Rectal smooth muscle tissue (tissue), 1 donor: Measurements from ENCODE around the gene OPCML.

Experiments
- H3K27ac ChIP-seq: one replicate; pipeline ENCODE4 v1.7.0; 2013; ENCODE audit warnings: low read depth, low read length, inconsistent platforms
- H3K27me3 ChIP-seq: one replicate; pipeline ENCODE4 v1.7.0; 2013; ENCODE audit warnings: low read length; ENCODE audit not compliant: control insufficient read depth, insufficient read depth
- H3K36me3 ChIP-seq: one replicate; pipeline ENCODE4 v1.7.0; 2013; ENCODE audit warnings: low read length; ENCODE audit not compliant: control insufficient read depth, insufficient read depth
- H3K4me1 ChIP-seq: one replicate; pipeline ENCODE4 v1.7.0; 2013; ENCODE audit warnings: low read length; ENCODE audit not compliant: control insufficient read depth, insufficient read depth
- H3K4me3 ChIP-seq: one replicate; pipeline ENCODE4 v1.7.0; 2013; ENCODE audit warnings: low read length
- H3K9ac ChIP-seq: one replicate; pipeline ENCODE4 v1.7.0; 2013; ENCODE audit warnings: low read length

Gene OPCML

GRCh38 chr11:133070791-133071190 lies 461.5 kb downstream of the OPCML start:
- no peaks in the 10 kb centered on the region for H3K4me1 ChIP-seq
- H3K27me3 ChIP-seq, result no peaks in the 10 kb centered on the region
- no peak overlapping the region for H3K27ac ChIP-seq
- no peak overlapping the region for H3K4me3 ChIP-seq
- no peak overlapping the region for H3K9ac ChIP-seq
- no peaks in the 10 kb centered on the region for H3K36me3 ChIP-seq

DNA sequence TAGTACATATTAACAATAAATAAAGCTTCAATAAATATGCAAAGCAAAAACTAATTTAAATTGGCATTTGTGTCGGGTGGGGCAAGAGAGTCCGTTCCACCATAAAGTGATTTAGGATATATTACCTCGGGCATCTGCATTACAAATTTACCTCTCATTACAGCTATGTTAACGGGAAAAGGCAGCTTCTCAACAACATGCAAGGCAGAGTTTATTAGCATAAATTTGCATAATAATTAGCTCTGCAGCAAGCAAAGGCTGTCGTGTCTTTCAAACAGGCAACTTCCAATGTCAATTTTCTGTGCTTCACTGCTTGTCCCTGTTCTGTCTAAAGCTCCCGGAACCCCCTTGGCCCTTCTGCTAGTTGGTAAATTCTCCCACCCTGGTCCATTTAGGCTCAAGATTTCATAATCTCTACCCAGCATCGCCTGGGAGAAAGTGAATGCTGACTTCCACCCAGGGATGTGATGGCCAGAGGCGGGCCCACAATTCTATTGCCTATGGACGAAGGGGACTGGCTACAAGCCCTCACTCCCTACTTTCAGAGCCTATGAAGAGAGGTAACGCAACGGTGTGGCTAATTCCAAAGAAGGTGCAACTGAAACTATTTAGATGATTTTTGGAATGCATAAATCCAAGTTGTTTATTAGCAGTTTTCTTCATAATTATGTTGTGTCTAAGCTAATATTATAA lies 462.1 kb downstream of the OPCML start:
- no peak overlapping the region for H3K4me3 ChIP-seq
- H3K4me1 ChIP-seq, result no peaks in the 10 kb centered on the region
- no peaks in the 10 kb centered on the region for H3K36me3 ChIP-seq
- no peaks in the 10 kb centered on the region for H3K27me3 ChIP-seq
- no peak overlapping the region for H3K9ac ChIP-seq
- no peak overlapping the region for H3K27ac ChIP-seq

GRCh38 chr11:133065847-133066485 lies 466.3 kb downstream of the OPCML start:
- H3K36me3 ChIP-seq, result no peaks in the 10 kb centered on the region
- H3K27ac ChIP-seq, result no peak overlapping the region
- no peak overlapping the region for H3K4me3 ChIP-seq
- H3K4me1 ChIP-seq, result no peaks in the 10 kb centered on the region
- H3K9ac ChIP-seq, result no peak overlapping the region
- H3K27me3 ChIP-seq, result peaks cover 2% of the 10 kb centered on the region

GRCh38 chr11:133064961-133065360 lies 467.3 kb downstream of the OPCML start:
- Histone ChIP-seq H3K4me1 (no peaks in the 10 kb centered on the region), H3K27me3 (peaks cover 2% of the 10 kb centered on the region), H3K36me3 (no peaks in the 10 kb centered on the region), H3K27ac (no peak overlapping the region), H3K4me3 (peak overlapping the region; percentile 56), H3K9ac (no peak overlapping the region)

DNA sequence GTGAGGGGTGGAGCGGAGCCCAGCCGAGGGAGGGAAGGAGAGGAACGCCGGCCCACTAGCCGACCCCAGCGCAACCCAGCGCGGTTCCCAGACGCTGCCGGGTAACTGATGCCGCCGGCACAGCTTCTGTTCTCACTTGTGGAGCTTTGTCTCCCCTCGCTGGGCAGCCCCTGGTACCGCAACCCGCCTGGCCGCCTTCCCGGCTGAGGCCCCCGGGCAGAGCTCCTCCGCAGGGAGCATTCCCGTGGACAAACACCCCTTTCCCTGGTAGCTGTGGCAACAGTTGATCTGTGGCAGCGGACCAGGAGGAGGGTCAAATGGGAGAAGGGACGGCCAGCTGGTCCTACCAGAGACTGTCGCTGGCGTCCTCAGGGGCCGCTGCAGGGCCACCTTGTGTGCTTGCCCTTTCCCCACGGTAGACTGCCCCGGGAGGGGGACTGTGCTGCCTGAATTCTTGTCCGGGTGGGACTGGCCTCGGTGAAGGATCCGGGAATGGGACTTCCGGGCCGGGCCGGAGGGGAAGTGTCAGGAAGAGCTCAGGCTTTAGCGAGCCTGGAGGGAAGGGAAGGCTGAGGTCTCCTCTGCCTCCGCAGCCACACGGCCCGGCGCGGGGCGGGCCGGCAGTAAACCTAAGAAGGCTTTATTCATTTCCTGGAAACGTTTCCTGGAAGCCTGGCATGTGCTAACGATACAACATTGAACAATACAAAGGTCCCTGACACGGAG lies 468.0 kb downstream of the OPCML start:
- H3K27me3 ChIP-seq, result peaks cover 2% of the 10 kb centered on the region
- H3K27ac ChIP-seq, result peak overlapping the region; percentile 30
- no peaks in the 10 kb centered on the region for H3K4me1 ChIP-seq
- H3K4me3 ChIP-seq, result peak overlapping the region; percentile 56
- no peak overlapping the region for H3K9ac ChIP-seq
- no peaks in the 10 kb centered on the region for H3K36me3 ChIP-seq

DNA sequence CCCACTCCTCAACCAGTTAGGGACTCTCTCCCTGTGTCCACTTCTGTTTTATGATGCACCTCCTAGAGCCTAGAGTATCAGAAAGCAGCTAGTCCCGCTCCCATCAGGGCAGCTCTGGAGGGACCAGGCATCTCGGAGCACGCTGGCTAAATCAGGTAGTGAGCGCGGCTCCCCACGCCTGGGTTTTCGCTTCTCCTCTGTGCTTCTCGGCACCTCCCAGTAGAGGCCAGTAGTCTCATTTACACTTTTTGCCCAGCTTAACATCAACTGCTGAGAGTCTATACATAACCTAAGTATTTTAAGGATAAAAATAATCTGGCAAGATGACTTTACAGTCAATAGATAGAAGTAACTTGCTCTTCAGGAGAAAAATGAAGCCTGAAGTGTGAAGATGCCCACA lies 473.8 kb downstream of the OPCML start:
- Histone ChIP-seq H3K27me3 (no peaks in the 10 kb centered on the region), H3K4me1 (no peaks in the 10 kb centered on the region)

GRCh38 chr11:133053124-133053776 lies 479.1 kb downstream of the OPCML start:
- H3K4me1 ChIP-seq, result no peaks in the 10 kb centered on the region
- H3K27ac ChIP-seq, result no peak overlapping the region
- no peak overlapping the region for H3K9ac ChIP-seq
- no peak overlapping the region for H3K4me3 ChIP-seq
- H3K27me3 ChIP-seq, result no peaks in the 10 kb centered on the region
- no peaks in the 10 kb centered on the region for H3K36me3 ChIP-seq

More for the DNA sequence above, 473.8 kb downstream of the OPCML start:
- no peak overlapping the region for H3K27ac ChIP-seq
- no peak overlapping the region for H3K4me3 ChIP-seq
- no peak overlapping the region for H3K9ac ChIP-seq
- H3K36me3 ChIP-seq, result no peaks in the 10 kb centered on the region

GRCh38 chr11:133052537-133052936 lies 479.8 kb downstream of the OPCML start:
- H3K4me3 ChIP-seq, result no peak overlapping the region
- H3K4me1 ChIP-seq, result no peaks in the 10 kb centered on the region
- H3K9ac ChIP-seq, result no peak overlapping the region
- no peaks in the 10 kb centered on the region for H3K36me3 ChIP-seq
- H3K27ac ChIP-seq, result no peak overlapping the region
- no peaks in the 10 kb centered on the region for H3K27me3 ChIP-seq

DNA sequence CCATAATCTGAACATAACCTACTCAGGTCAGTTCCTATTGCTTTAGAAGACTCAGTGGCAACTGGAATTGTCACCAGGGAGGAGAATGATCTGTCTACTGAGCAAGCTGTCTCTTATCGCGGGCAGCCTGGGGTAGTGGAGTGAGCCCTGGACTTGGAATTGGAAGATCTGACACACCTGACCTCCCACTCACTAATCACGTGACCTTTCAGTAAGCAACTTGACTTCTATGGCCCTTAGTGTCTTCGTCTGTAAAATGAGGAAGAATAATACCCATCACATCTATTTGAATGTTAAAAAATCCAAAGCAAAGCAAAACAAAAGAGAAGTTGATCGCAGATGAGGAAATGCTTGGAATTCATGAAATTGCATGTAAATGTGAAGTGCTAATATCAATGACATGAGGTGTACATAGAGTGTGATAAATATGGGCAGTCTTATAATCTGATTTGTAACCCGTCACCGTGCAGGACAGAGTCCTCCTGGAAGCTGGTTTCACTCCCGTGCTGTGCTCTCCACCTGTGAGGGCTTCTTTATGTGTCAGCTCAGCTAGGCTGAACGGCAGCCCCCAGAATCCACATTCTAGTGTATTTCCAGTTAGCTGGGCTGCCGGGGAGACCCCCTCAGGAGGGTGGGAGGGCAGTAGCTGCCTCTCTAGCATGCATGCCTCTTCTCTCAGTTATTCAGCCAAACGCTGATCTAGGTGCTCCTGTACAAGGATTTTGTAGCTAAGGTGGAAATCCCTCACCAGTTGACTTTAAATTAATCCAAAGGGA lies 482.9 kb downstream of the OPCML start:
- no peak overlapping the region for H3K4me3 ChIP-seq
- H3K9ac ChIP-seq, result no peak overlapping the region
- no peaks in the 10 kb centered on the region for H3K36me3 ChIP-seq
- no peaks in the 10 kb centered on the region for H3K4me1 ChIP-seq
- no peak overlapping the region for H3K27ac ChIP-seq
- no peaks in the 10 kb centered on the region for H3K27me3 ChIP-seq

DNA sequence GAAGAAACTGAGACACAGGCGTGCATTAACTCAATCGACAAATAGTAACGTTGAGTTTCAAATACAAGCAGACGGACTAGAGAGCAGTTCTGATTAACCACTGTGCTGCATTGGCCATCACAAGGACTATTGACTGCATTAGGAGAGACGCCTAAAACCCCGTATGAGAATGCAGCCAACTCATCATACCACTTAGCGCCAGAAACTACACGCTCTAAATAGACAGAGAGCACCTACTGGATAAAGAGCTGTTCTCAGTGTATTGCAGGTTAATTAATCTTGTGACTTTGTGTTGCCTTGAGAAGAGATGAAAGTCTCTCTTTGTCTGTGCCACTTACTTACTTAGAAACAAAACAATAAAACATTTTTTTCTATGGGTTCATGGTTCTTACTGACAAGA lies 484.0 kb downstream of the OPCML start:
- Histone ChIP-seq H3K36me3 (no peaks in the 10 kb centered on the region), H3K9ac (no peak overlapping the region), H3K27ac (no peak overlapping the region), H3K4me1 (no peaks in the 10 kb centered on the region), H3K27me3 (no peaks in the 10 kb centered on the region), H3K4me3 (no peak overlapping the region)

GRCh38 chr11:133047771-133048115 lies 484.6 kb downstream of the OPCML start:
- Histone ChIP-seq H3K27ac (no peak overlapping the region), H3K9ac (no peak overlapping the region), H3K4me3 (no peak overlapping the region), H3K4me1 (no peaks in the 10 kb centered on the region), H3K27me3 (no peaks in the 10 kb centered on the region), H3K36me3 (no peaks in the 10 kb centered on the region)
